GM21423 (cell line): ENCODE results near the gene ZNF224.
"Not testable (repeated sequence)": the region's sequence is repeated elsewhere in the genome, so short reads cannot be mapped to it uniquely, and the experiment has no call there.

ENCODE experiments used
- ATAC-seq: cut with Tn5 transposase; IDR thresholded peaks from one replicate; pipeline ENCODE4 v1.9.1; 2021; ENCODE audit warnings: mild to moderate bottlenecking, moderate library complexity; ENCODE audit not compliant: unreplicated experiment

ZNF224 gene

DNA sequence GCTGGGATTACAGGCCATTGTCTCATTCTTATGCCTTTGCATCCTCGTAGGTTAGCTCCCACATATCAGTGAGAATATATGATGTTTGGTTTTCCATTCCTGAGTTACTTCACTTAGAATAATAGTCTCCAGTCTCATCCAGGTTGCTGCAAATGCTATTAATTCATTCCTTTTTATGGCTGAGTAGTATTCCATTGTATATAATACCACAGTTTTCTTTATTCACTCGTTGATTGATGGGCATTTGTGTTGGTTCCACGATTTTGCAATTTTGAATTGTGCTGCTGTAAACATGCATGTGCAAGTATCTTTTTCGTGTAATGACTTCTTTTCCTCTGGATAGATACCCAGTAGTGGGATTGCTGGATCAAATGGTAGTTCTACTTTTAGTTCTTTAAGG lies 27.0 kb downstream of the ZNF224 start:
- not testable (repeated sequence) for ATAC-seq

- no peak for ATAC-seq
Observed at GRCh38 chr19:44131955-44132354, 37.8 kb downstream of the ZNF224 start.

- peak; percentile 86 for ATAC-seq
Observed at GRCh38 chr19:44141191-44142058, 47.3 kb downstream of the ZNF224 start, which contains the start of gene ZNF234. Gene ZNF234 (plus strand): TSS chr19:44141554. CDS start chr19:44144633, 3,079 bp downstream.

DNA sequence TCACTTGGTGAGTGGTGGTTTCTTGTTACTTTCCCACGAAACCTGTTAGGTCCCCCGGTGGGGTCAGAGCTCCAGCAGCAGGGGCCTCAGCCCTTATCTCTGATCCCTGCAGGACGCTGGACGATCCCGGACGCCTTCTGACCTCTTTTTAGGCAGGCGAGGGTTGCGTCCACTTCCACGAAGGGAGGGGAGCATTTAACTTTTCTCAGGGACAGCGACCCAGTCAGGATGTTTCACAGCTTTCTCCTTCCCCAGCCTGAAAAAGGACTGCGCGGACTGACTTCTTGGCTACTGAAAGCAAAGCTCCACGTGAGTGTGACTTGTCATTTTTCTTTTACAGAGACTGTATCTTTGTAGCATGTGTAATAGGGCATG lies 47.9 kb downstream of the ZNF224 start:
- no peak for ATAC-seq

DNA sequence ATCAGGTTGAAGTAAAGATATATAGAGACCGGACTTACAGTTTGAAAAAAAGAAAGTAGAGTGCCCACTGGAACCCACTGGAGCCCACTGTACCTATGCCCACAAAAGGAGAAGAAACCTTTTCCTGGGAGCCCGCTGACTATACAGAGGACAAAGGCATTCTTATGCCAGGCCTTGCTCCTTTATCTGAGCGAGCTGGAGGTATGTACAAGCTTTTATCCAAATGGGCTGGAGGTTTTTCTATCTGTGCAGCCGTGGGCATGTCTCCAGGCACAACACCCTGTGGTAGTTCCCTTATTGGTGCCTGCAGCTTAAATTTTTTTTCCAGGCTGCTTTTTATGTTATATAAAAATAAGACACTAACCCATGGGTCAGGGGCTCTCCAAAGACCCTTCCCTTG lies 55.6 kb downstream of the ZNF224 start:
- no peak for ATAC-seq

DNA sequence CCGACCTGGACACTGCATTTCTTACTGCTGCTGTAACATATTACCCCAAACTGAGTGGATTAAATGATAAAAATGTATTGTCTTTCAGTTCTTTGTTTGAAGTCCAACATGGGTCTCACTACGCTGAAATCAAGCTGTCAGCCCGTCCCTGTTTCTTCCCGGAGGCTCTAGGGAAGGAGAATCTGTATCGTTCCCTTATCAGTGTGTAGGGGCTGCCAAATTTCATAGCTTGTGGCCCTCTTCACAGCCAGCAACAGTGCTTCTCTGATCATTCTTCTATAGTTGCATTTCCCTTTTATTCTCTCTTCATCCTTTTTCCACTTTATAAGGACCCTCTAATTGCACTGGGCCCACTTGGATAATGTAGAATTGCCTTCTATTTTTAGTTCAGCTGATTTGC lies 57.3 kb downstream of the ZNF224 start:
- no peak for ATAC-seq

GRCh38 chr19:44156475-44156874 lies 62.3 kb downstream of the ZNF224 start:
- no peak for ATAC-seq
